Endothelial cell of umbilical vein (primary cell): ENCODE data around the gene ENTREP1. TPM values are rescaled to one million over a fixed set of nuclear protein-coding genes. Genes with fewer than 3 reads are reported as not detected.

Source experiments
- BruUV-seq: library from RNA; stranded (reverse); fragments of 400-500 nt; replicated peaks from 2 replicates; lab custom pipeline; 2021; lab: Mats Ljungman, UMichigan
- CTCF ChIA-PET: fragments of 300-600, 350-600 bp; sonication (Branson Sonifier 250); formaldehyde crosslinking; loops from one replicate; lab custom pipeline; 2021; ENCODE audit warnings: antibody characterized with exemption, inconsistent platforms; lab: Charles Lee
- POLR2A ChIA-PET: fragments of 300-600, 350-600 bp; sonication (Branson Sonifier 250); formaldehyde crosslinking; loops from one replicate; lab custom pipeline; 2021; ENCODE audit warnings: antibody characterized with exemption, inconsistent platforms; lab: Charles Lee
- DNase-seq: peaks from one replicate; pipeline ENCODE4 v3.0.0-alpha.2; 2011; ENCODE audit warnings: low read depth, low spot score
- FAIRE-seq: peaks from 2 replicates; lab custom pipeline; 2011; peaks lifted over from hg19 to GRCh38; lab: Jason Lieb, UNC
- H2AFZ ChIP-seq: 2 replicates; pipeline ENCODE4 v1.6.0; 2012; ENCODE audit warnings: low read depth, low read length, control low read depth, inconsistent platforms
- H3K27ac ChIP-seq: 2 replicates; pipeline ENCODE4 v1.5.1; 2011; ENCODE audit warnings: low read depth, mild to moderate bottlenecking, control low read depth, low read length, moderate library complexity; ENCODE audit not compliant: insufficient read depth
- H3K27me3 ChIP-seq, 2 experiments: 2 replicates each; pipeline versions ENCODE4 v1.6.0 to v1.6.1; 2011; ENCODE audit warnings: low read length in 2 of 2, mixed read lengths in 1 of 2; ENCODE audit not compliant: control insufficient read depth in 2 of 2, insufficient read depth in 2 of 2
- H3K36me3 ChIP-seq, 2 experiments: 2 replicates in 1 of 2; 3 replicates in 1 of 2; pipeline ENCODE4 v1.5.1; 2011; ENCODE audit warnings: low read length in 2 of 2, mild to moderate bottlenecking in 1 of 2, moderate library complexity in 1 of 2; ENCODE audit not compliant: control insufficient read depth in 2 of 2, insufficient read depth in 2 of 2; ENCODE audit errors: extremely low read depth in 1 of 2
- H3K4me1 ChIP-seq: 3 replicates; pipeline ENCODE4 v1.5.1; 2011; ENCODE audit warnings: mild to moderate bottlenecking, low read length; ENCODE audit not compliant: control insufficient read depth, insufficient read depth; ENCODE audit errors: extremely low read depth
- H3K4me2 ChIP-seq: 2 replicates; pipeline ENCODE4 v1.6.1; 2011; ENCODE audit warnings: low read length, control low read depth, mixed read lengths; ENCODE audit not compliant: insufficient read depth
- H3K4me3 ChIP-seq, 3 experiments: fragments of 200-600 bp in 1 of 3; sonication (generic), shearing (Covaris generic) in 1 of 3; replicated peaks in 1 of 3; 2 replicates each; pipeline ENCODE4 v1.5.1; 2011 to 2016; ENCODE audit warnings: control low read depth in 3 of 3, low read length in 3 of 3, mild to moderate bottlenecking in 2 of 3, inconsistent platforms in 1 of 3, low read depth in 1 of 3, moderate library complexity in 1 of 3; ENCODE audit not compliant: insufficient read depth in 1 of 3
- H3K79me2 ChIP-seq: 2 replicates; pipeline ENCODE4 v1.6.0; 2012; ENCODE audit warnings: low read length, inconsistent platforms; ENCODE audit not compliant: control insufficient read depth, insufficient read depth
- H3K9ac ChIP-seq: replicated peaks from 2 replicates; pipeline ENCODE3; 2011; ENCODE audit warnings: low read length, control low read depth; ENCODE audit not compliant: insufficient read depth; ENCODE audit errors: extremely low read depth
- H3K9me1 ChIP-seq: replicated peaks from 3 replicates; pipeline ENCODE4 v1.6.0; 2011; ENCODE audit warnings: mild to moderate bottlenecking, low read length; ENCODE audit not compliant: control insufficient read depth, insufficient read depth; ENCODE audit errors: extremely low read depth
- H3K9me3 ChIP-seq: replicated peaks from 2 replicates; pipeline ENCODE4 v1.5.1; 2012; ENCODE audit warnings: low read length, inconsistent platforms; ENCODE audit not compliant: control insufficient read depth, insufficient read depth
- H4K20me1 ChIP-seq: replicated peaks from 2 replicates; pipeline ENCODE3; 2011; ENCODE audit warnings: mild to moderate bottlenecking, low read length; ENCODE audit not compliant: control insufficient read depth, insufficient read depth; ENCODE audit errors: extremely low read depth
- CTCF ChIP-seq, 2 donors: IDR thresholded peaks; 1 replicate in 1 of 2; 2 replicates in 1 of 2; pipeline ENCODE4 v1.5.1; 2011; ENCODE audit warnings: low read length in 2 of 2, mild to moderate bottlenecking in 2 of 2, moderate library complexity in 2 of 2, control low read depth in 1 of 2, inconsistent platforms in 1 of 2, low read depth in 1 of 2; ENCODE audit not compliant: insufficient read depth in 1 of 2; ENCODE audit errors: extremely low read depth in 1 of 2
- EZH2 ChIP-seq: IDR thresholded peaks from 2 replicates; pipeline ENCODE4 v1.6.1; 2012; ENCODE audit warnings: borderline replicate concordance, low read depth, mild to moderate bottlenecking, moderate library complexity, low read length, inconsistent platforms; ENCODE audit not compliant: severe bottlenecking
- FOS ChIP-seq: IDR thresholded peaks from 2 replicates; pipeline ENCODE4 v1.6.1; 2011; ENCODE audit warnings: mild to moderate bottlenecking, low read length, moderate library complexity, borderline replicate concordance; ENCODE audit not compliant: insufficient read depth
- GATA2 ChIP-seq: IDR thresholded peaks from 2 replicates; pipeline ENCODE4 v1.7.0; 2011; ENCODE audit warnings: low read depth, mild to moderate bottlenecking, moderate library complexity, mixed read lengths, low read length; ENCODE audit not compliant: insufficient read length, insufficient read depth
- JUN ChIP-seq: IDR thresholded peaks from 2 replicates; pipeline ENCODE4 v1.6.1; 2011; ENCODE audit warnings: borderline replicate concordance, low read depth; ENCODE audit not compliant: insufficient read length, insufficient read depth
- MAX ChIP-seq: IDR thresholded peaks from 2 replicates; pipeline ENCODE4 v1.6.1; 2011; ENCODE audit not compliant: insufficient read depth, insufficient read length
- MYC ChIP-seq: IDR thresholded peaks from one replicate; pipeline ENCODE4 v1.6.1; 2011; ENCODE audit warnings: mild to moderate bottlenecking, low read depth, low read length
- POLR2A ChIP-seq: IDR thresholded peaks from 2 replicates; pipeline ENCODE4 v1.6.1; 2012; ENCODE audit warnings: low read depth, mild to moderate bottlenecking, control low read depth, low read length
- POLR2AphosphoS5 ChIP-seq: IDR thresholded peaks from 2 replicates; pipeline ENCODE4 v1.6.1; 2012; ENCODE audit warnings: low read depth, mild to moderate bottlenecking, control low read depth, low read length, moderate library complexity; ENCODE audit not compliant: insufficient read depth
- dilution Hi-C: fragments of 300-500 bp; cut with MboI; formaldehyde crosslinking; loops from one replicate; pipeline ENCODE4 v1.15.0; 2019; ENCODE audit warnings: low sequenced_read_pairs; ENCODE audit not compliant: extremely low pct_ligation_motif_present
- intact Hi-C: fragments of 100-400 bp; cut with micrococcal nuclease; formaldehyde crosslinking; loops from one replicate; pipeline ENCODE4 v1.10.0; 2022
- polyA plus RNA-seq, 4 experiments: library from polyadenylated mRNA; depleted of rRNA in 3 of 4; stranded (reverse) in 3 of 4; unstranded in 1 of 4; fragments of >200 nt; gene quantifications; 2 replicates each; pipeline versions ENCODE4 v1.2.1 to v1.2.3, GENCODE V29; 2011 to 2012; ENCODE audit warnings: missing spikeins in 1 of 4
- total RNA-seq: library from RNA; stranded (reverse); gene quantifications from 2 replicates; pipeline ENCODE4 v1.2.3, GENCODE V29; 2021

ENTREP1 gene
- total and polyA plus RNA-seq, 2 donors (not counting 3 experiments of a cell fraction or from before 2014, with no cell fraction given): 7.1 to 13.5 TPM

- no TSS peak for BruUV-seq
- intact Hi-C loops: loop anchor here (5.0 kb wide), 1 partner anchor 49 kb away; no protein-coding TSS in a partner anchor
- Histone ChIP-seq H3K4me2 (peak overlapping the region; percentile 8), H3K4me1 (peaks cover 15% of the 10 kb centered on the region), H2AFZ (peak overlapping the region; percentile 68), H3K9ac (no peak overlapping the region), H3K36me3 (no peaks in the 10 kb centered on the region), H3K27me3 (no peaks in the 10 kb centered on the region), H3K79me2 (no peaks in the 10 kb centered on the region), H3K9me1 (no peaks in the 10 kb centered on the region), H3K9me3 (no peaks in the 10 kb centered on the region), H4K20me1 (no peaks in the 10 kb centered on the region), H3K27ac (peak overlapping the region; percentile 23), H3K4me3 (no peak overlapping the region)
- TF ChIP-seq FOS (no peak), JUN (no peak), EZH2 (no peak), MAX (no peak), POLR2AphosphoS5 (no peak), POLR2A (no peak), MYC (no peak), GATA2 (no peak), CTCF (IDR thresholded peaks at IDR 0.05; ENCODE audit: extremely low read depth in 1 of 2, insufficient read depth in 1 of 2, low read depth in 1 of 2, low read length in 2 of 2) (no peak)
- dilution Hi-C loops: no loop called here
- ChIA-PET CTCF (interaction anchor here (1.0 to 1.8 kb wide), 5 partner anchors 10 to 311 kb away, joined by 3 to 4 read pairs (median 4); partner anchors contain the start of gene FXN), POLR2A (no interaction called here)
- peak; percentile 10 for DNase-seq
- no peak for FAIRE-seq
These were observed 21.8 kb downstream of the ENTREP1 start for GRCh38 chr9:69346596-69347390.
